Melanocyte of skin (primary cell): ENCODE results near the gene VSIG4. TPM values are rescaled to one million over a fixed set of nuclear protein-coding genes. Genes with fewer than 3 reads are reported as not detected.

Experiments used
- total RNA-seq, 2 donors: library from RNA; depleted of rRNA; stranded (reverse); fragments of >200 nt; gene quantifications; 2 replicates each; pipeline ENCODE4 v1.2.3, GENCODE V29; 2012

Gene VSIG4, protein sequence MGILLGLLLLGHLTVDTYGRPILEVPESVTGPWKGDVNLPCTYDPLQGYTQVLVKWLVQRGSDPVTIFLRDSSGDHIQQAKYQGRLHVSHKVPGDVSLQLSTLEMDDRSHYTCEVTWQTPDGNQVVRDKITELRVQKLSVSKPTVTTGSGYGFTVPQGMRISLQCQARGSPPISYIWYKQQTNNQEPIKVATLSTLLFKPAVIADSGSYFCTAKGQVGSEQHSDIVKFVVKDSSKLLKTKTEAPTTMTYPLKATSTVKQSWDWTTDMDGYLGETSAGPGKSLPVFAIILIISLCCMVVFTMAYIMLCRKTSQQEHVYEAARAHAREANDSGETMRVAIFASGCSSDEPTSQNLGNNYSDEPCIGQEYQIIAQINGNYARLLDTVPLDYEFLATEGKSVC
- not detected for total RNA-seq

DNA sequence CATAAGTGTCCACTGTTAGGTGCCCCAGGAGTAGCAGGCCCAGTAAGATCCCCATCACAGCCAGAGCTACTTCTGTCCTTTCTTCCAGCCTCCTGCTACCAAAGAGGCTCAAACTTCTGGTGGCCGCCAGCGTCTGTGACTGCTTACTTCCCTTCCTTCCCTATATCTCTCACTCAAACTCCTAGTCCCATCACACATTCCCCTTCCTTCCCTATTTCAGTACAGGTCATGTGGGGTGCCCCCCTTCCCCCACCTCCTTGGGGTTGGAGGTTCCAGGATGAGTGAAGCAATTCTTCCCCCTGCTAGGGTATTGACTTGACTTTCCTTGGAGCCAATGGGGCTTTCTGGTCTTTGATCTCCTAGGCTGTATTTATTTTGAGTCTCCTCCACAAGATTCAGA, at the start of gene VSIG4:
Gene VSIG4, minus strand, starts transcription at position 137 of the 400 bp plus-strand sequence. Its CDS starts 82 bp downstream, at position 55.

Other genes starting within 250 kb of the VSIG4 start
- 1 to 10 TPM in 1 of 2 donors, under 1 TPM in 1; 0.33 to 3.8 TPM for gene HEPH, start 124.2 kb upstream of the VSIG4 start, total RNA-seq